Measurements from ENCODE around the gene STAT5B. TPM values are rescaled to one million over a fixed set of nuclear protein-coding genes. Genes with fewer than 3 reads are reported as not detected.
"Not testable (repeated sequence)": the region's sequence is repeated elsewhere in the genome, so short reads cannot be mapped to it uniquely, and the experiment has no call there.

STAT5B gene
- total RNA-seq: 100 to 1,000 TPM; 162 to 203 TPM

GRCh38 chr17:42276359-42276608 is at the start of gene STAT5B:
STAT5B (minus strand) TSS chr17:42276391; CDS start chr17:42232127, 44,264 bp downstream.
- intact Hi-C loops (cut with DNase I, micrococcal nuclease): loop anchor here in 1 of 2 experiments (1.0 kb wide), 2 partner anchors 12 to 95 kb away; partner anchors contain the start of genes KCNH4 and STAT5A
- Mint-ChIP-seq H3K36me3 (ENCODE audit: low read depth) (peaks cover 37% of the 10 kb centered on the region), H3K4me1 (peaks cover 37% of the 10 kb centered on the region), H3K9me3 (ENCODE audit: low read depth) (no peaks in the 10 kb centered on the region), H3K4me3 (peak within 1 kb of the TSS; percentile 94), H3K27ac (peak within 1 kb of the TSS; percentile 97), H3K27me3 (no peaks in the 10 kb centered on the region)
- ATAC-seq (peak; percentile 51), DNase-seq (peak; percentile 80)
- CTCF ChIA-PET: interaction anchor here (1.2 to 1.7 kb wide), 3 partner anchors 9 to 54 kb away, joined by 4 to 10 read pairs (median 4); no protein-coding TSS in a partner anchor
- POLR2A ChIA-PET: interaction anchor here (1.7 to 2.3 kb wide), 3 partner anchors 10 to 14 kb away, joined by 5 to 17 read pairs (median 11); partner anchors contain the start of gene STAT5A

- DNase-seq (peak; percentile 44), ATAC-seq (no peak)
- Mint-ChIP-seq H3K9me3 (ENCODE audit: low read depth) (no peaks in the 10 kb centered on the region), H3K4me1 (peaks cover 35% of the 10 kb centered on the region), H3K36me3 (ENCODE audit: low read depth) (peaks cover 80% of the 10 kb centered on the region), H3K27me3 (no peaks in the 10 kb centered on the region), H3K4me3 (no peak overlapping the region), H3K27ac (no peak overlapping the region)
- POLR2A ChIA-PET: interaction anchor here (0.6 to 1.0 kb wide), 2 partner anchors 60 to 209 kb away, joined by 3 to 5 read pairs; no protein-coding TSS in a partner anchor
- CTCF ChIA-PET: interaction anchor here (0.9 to 10.3 kb wide), 6 partner anchors 11 to 102 kb away, joined by 3 to 228 read pairs (median 5); no protein-coding TSS in a partner anchor
- intact Hi-C loops (cut with DNase I, micrococcal nuclease): no loop called here
These were observed 48.8 kb upstream of the STAT5B start for GRCh38 chr17:42325026-42325425.

- peak overlapping the region; percentile 37 for H3K4me3 Mint-ChIP-seq
- ChIA-PET CTCF (interaction anchor here (0.6 to 10.3 kb wide), 18 partner anchors 10 to 194 kb away, joined by 3 to 228 read pairs (median 8); partner anchors contain the start of genes CAVIN1 and STAT3), POLR2A (interaction anchor here (1.1 kb wide), 1 partner anchor 17 kb away, joined by 3 read pairs; no protein-coding TSS in a partner anchor)
- peaks cover 45% of the 10 kb centered on the region for H3K4me1 Mint-ChIP-seq
- peak overlapping the region; percentile 63 for H3K27ac Mint-ChIP-seq
- DNase-seq (no peak), ATAC-seq (no peak)
- H3K9me3 Mint-ChIP-seq (ENCODE audit: low read depth): no peaks in the 10 kb centered on the region
- intact Hi-C loops (cut with DNase I, micrococcal nuclease): loop anchor here in 1 of 2 experiments (1.0 to 5.0 kb wide), 4 partner anchors 10 to 194 kb away; partner anchors contain the start of gene STAT3
- peaks cover 79% of the 10 kb centered on the region for H3K36me3 Mint-ChIP-seq (ENCODE audit: low read depth)
- H3K27me3 Mint-ChIP-seq: no peaks in the 10 kb centered on the region
These were observed 47.1 kb upstream of the STAT5B start for GRCh38 chr17:42323268-42323773.

GRCh38 chr17:42322382-42323267 is 46.4 kb upstream of the STAT5B start:
- CTCF ChIA-PET: interaction anchor here (0.6 to 10.3 kb wide), 30 partner anchors 10 to 207 kb away, joined by 3 to 228 read pairs (median 4); partner anchors contain the start of genes CAVIN1 and STAT3
- Mint-ChIP-seq H3K36me3 (ENCODE audit: low read depth) (peaks cover 82% of the 10 kb centered on the region), H3K27me3 (no peaks in the 10 kb centered on the region), H3K4me3 (peak overlapping the region; percentile 37), H3K27ac (peak overlapping the region; percentile 56), H3K4me1 (peaks cover 45% of the 10 kb centered on the region), H3K9me3 (ENCODE audit: low read depth) (no peaks in the 10 kb centered on the region)
- peak; percentile 97 for DNase-seq
- POLR2A ChIA-PET: no interaction called here
- peak; percentile 87 for ATAC-seq
- intact Hi-C loops (cut with DNase I, micrococcal nuclease): loop anchor here (1.0 to 5.0 kb wide), 7 partner anchors 11 to 195 kb away; partner anchors contain the start of gene STAT3 (in 2 of the 2)

- Mint-ChIP-seq H3K36me3 (ENCODE audit: low read depth) (peaks cover 82% of the 10 kb centered on the region), H3K4me1 (peaks cover 54% of the 10 kb centered on the region), H3K27me3 (no peaks in the 10 kb centered on the region), H3K4me3 (no peak overlapping the region), H3K27ac (peak overlapping the region; percentile 58), H3K9me3 (ENCODE audit: low read depth) (no peaks in the 10 kb centered on the region)
- ChIA-PET CTCF (interaction anchor here (0.6 to 10.3 kb wide), 15 partner anchors 9 to 209 kb away, joined by 3 to 228 read pairs (median 8); partner anchors contain the start of genes CAVIN1 and STAT3), POLR2A (interaction anchor here (0.9 to 1.5 kb wide), 2 partner anchors 9 to 81 kb away, joined by 3 to 4 read pairs; no protein-coding TSS in a partner anchor)
- no peak for DNase-seq
- intact Hi-C loops (cut with DNase I, micrococcal nuclease): loop anchor here (2.0 to 5.0 kb wide), 3 partner anchors 41 to 196 kb away; partner anchors contain the start of gene STAT3 (in 1 of the 2)
- no peak for ATAC-seq
These were observed 45.4 kb upstream of the STAT5B start for GRCh38 chr17:42321555-42321954.

- intact Hi-C loops (cut with DNase I, micrococcal nuclease): not testable (repeated sequence)
These were observed 41.8 kb upstream of the STAT5B start for GRCh38 chr17:42317967-42318366.

GRCh38 chr17:42317266-42317845 is 41.2 kb upstream of the STAT5B start:
- H3K27ac Mint-ChIP-seq: no peak overlapping the region
- H3K4me3 Mint-ChIP-seq: no peak overlapping the region
- ATAC-seq (no peak), DNase-seq (no peak)
- peaks cover 78% of the 10 kb centered on the region for H3K36me3 Mint-ChIP-seq (ENCODE audit: low read depth)
- H3K27me3 Mint-ChIP-seq: no peaks in the 10 kb centered on the region
- ChIA-PET POLR2A (no interaction called here), CTCF (interaction anchor here (0.5 to 11.4 kb wide), 9 partner anchors 8 to 622 kb away, joined by 3 to 175 read pairs (median 3); partner anchors contain the start of gene CAVIN1)
- peaks cover 74% of the 10 kb centered on the region for H3K4me1 Mint-ChIP-seq
- no peaks in the 10 kb centered on the region for H3K9me3 Mint-ChIP-seq (ENCODE audit: low read depth)
- intact Hi-C loops (cut with DNase I, micrococcal nuclease): no loop called here

More at GRCh38 chr17:42317967-42318366, 41.8 kb upstream of the STAT5B start:
- H3K4me1 Mint-ChIP-seq: peaks cover 76% of the 10 kb centered on the region
- POLR2A ChIA-PET; DNase-seq; H3K9me3 Mint-ChIP-seq (ENCODE audit: low read depth); ATAC-seq; H3K27me3 Mint-ChIP-seq; H3K4me3 Mint-ChIP-seq: not testable (repeated sequence)
- peak overlapping the region; percentile 42 for H3K27ac Mint-ChIP-seq
- CTCF ChIA-PET: interaction anchor here (0.7 to 11.4 kb wide), 7 partner anchors 8 to 105 kb away, joined by 3 to 175 read pairs (median 3); partner anchors contain the start of gene CAVIN1
- peaks cover 81% of the 10 kb centered on the region for H3K36me3 Mint-ChIP-seq (ENCODE audit: low read depth)

- DNase-seq: no peak
- H3K36me3 Mint-ChIP-seq (ENCODE audit: low read depth): peaks cover 76% of the 10 kb centered on the region
- H3K4me1 Mint-ChIP-seq: peaks cover 74% of the 10 kb centered on the region
These were observed 40.6 kb upstream of the STAT5B start for GRCh38 chr17:42316755-42317154.

GRCh38 chr17:42315402-42316156 is 39.4 kb upstream of the STAT5B start:
- Mint-ChIP-seq H3K27ac (peak overlapping the region; percentile 66), H3K36me3 (ENCODE audit: low read depth) (peaks cover 79% of the 10 kb centered on the region), H3K9me3 (ENCODE audit: low read depth) (no peaks in the 10 kb centered on the region), H3K27me3 (no peaks in the 10 kb centered on the region), H3K4me3 (peak overlapping the region; percentile 17), H3K4me1 (peaks cover 77% of the 10 kb centered on the region)
- POLR2A ChIA-PET: interaction anchor here (0.5 to 1.8 kb wide), 4 partner anchors 13 to 115 kb away, joined by 3 to 5 read pairs (median 4); no protein-coding TSS in a partner anchor
- CTCF ChIA-PET: interaction anchor here (1.0 to 11.4 kb wide), 5 partner anchors 16 to 92 kb away, joined by 4 to 175 read pairs (median 7); no protein-coding TSS in a partner anchor
- ATAC-seq (no peak), DNase-seq (peak; percentile 38)
- intact Hi-C loops (cut with DNase I, micrococcal nuclease): no loop called here

More at GRCh38 chr17:42316755-42317154, 40.6 kb upstream of the STAT5B start:
- H3K27ac Mint-ChIP-seq: no peak overlapping the region
- H3K9me3 Mint-ChIP-seq (ENCODE audit: low read depth): no peaks in the 10 kb centered on the region
- CTCF ChIA-PET: interaction anchor here (0.7 to 11.4 kb wide), 5 partner anchors 14 to 299 kb away, joined by 3 to 175 read pairs (median 4); no protein-coding TSS in a partner anchor
- intact Hi-C loops (cut with DNase I, micrococcal nuclease): no loop called here
- no peak for ATAC-seq
- no peaks in the 10 kb centered on the region for H3K27me3 Mint-ChIP-seq
- POLR2A ChIA-PET: no interaction called here
- H3K4me3 Mint-ChIP-seq: no peak overlapping the region
